ENCODE results near the gene DPP9. TPM values are rescaled to one million over a fixed set of nuclear protein-coding genes. Genes with fewer than 3 reads are reported as not detected.

The DPP9 gene
- total RNA-seq, 4 donors from 2014 or later: 32.0 to 50.7 (median 42.9) TPM

DNA sequence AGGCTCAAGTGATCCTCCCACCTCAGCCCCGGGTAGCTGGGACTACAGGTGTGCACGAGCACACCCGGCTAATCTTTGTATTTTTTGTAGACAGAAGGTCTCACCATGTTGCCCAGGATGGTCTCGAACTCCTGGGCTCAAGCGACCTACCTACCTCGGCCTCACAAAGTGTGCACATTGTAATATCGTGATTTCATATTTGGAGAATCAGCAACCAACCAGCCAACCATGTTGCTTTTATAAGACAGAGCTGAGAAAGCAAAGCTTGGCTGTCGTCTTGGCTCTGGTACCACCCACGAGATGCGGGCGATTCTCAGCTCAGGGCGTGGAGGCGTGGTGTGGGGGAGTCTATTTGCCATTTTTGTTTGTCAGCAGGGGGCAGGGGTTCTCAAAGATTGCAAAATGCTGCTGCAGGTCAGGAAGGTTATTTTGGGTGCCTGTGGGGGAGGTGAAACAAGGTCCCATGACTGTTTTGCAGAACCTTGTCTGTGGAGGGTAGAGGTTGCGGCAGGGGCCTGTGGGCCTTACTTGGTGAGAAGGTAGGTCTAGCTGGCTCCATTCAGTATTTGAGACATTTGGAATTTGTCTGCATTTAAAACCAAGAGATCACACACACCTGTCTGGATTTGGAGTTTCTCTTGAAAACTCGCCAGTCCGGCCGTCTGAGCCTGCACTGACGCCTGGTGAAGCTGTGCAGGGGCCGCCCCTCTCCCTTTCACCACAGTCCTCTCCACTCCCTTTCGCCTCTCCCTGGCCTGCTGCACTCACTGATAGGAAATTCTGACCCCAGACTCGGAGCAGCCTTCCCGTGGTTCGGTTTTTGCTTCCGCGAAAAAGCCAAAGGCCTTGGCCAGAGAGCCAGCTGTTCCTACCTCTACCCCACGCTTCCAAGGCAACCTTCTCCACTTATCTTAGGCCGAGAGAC is 68.9 kb downstream of the DPP9 start:
- no peaks in the 10 kb centered on the region for H3K9me3 ChIP-seq
- H3K4me1 ChIP-seq: no peaks in the 10 kb centered on the region
- H3K27me3 ChIP-seq: no peaks in the 10 kb centered on the region
- DNase-seq: no peak
- TF ChIP-seq, protein P1, sequence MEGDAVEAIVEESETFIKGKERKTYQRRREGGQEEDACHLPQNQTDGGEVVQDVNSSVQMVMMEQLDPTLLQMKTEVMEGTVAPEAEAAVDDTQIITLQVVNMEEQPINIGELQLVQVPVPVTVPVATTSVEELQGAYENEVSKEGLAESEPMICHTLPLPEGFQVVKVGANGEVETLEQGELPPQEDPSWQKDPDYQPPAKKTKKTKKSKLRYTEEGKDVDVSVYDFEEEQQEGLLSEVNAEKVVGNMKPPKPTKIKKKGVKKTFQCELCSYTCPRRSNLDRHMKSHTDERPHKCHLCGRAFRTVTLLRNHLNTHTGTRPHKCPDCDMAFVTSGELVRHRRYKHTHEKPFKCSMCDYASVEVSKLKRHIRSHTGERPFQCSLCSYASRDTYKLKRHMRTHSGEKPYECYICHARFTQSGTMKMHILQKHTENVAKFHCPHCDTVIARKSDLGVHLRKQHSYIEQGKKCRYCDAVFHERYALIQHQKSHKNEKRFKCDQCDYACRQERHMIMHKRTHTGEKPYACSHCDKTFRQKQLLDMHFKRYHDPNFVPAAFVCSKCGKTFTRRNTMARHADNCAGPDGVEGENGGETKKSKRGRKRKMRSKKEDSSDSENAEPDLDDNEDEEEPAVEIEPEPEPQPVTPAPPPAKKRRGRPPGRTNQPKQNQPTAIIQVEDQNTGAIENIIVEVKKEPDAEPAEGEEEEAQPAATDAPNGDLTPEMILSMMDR (IDR thresholded peaks at IDR 0.05): no peak
- TF ChIP-seq POLR2A (IDR thresholded peaks at IDR 0.05): no peak
- no peak overlapping the region for H3K4me3 ChIP-seq (replicated peaks in 1 of 3)
- H3K27ac ChIP-seq: no peak overlapping the region
- intact Hi-C loops (cut with DNase I): no loop called here
- peaks cover 28 to 30% of the 10 kb centered on the region in 2 donors for H3K36me3 ChIP-seq
- WGBS, 2 donors: 83 to 88% methylated on average over 27 of the region's 27 CpGs

DNA sequence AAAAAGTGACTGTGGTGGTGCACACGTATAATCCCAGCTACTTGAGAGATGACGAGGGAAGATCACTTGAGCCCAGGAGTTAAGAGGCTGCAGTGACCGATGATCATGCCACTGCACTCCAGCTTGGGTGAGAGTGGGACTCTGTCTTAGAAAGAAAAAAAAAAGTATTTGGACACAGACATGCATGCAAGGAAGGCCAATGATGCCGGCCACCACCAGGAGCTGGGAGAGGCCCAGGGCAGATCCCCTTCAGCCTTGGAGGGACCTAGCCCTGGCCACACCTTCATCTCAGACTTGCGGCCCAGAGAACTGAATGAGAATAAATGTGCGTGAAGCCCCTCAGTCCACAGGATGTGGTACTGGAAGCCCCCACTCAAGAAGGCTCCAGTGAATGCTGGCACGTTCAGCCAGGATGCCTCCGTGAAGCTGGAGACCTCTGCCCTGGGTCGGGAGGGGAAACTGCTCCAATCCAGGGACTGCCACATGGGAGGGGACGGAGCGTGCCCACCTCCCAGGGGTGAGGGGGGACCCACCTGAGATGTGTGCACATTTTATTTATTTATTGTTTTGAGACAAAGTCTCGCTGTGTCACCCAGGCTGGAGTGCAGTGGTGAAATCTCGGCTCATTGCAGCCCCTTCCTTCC is 69.7 kb downstream of the DPP9 start:
- Histone ChIP-seq H3K4me3 (replicated peaks in 1 of 3) (no peak overlapping the region), H3K27ac (no peak overlapping the region), H3K9me3 (no peaks in the 10 kb centered on the region), H3K36me3 (peaks cover 20 to 23% of the 10 kb centered on the region in 2 donors), H3K4me1 (no peaks in the 10 kb centered on the region), H3K27me3 (no peaks in the 10 kb centered on the region)
- TF ChIP-seq POLR2A (IDR thresholded peaks at IDR 0.05): no peak
- TF ChIP-seq, protein P1 (IDR thresholded peaks at IDR 0.05): no peak
- 82% methylated on average over 9 to 13 of the region's 13 CpGs for WGBS, 2 donors
- no peak for DNase-seq
- intact Hi-C loops (cut with DNase I): no loop called here

DNA sequence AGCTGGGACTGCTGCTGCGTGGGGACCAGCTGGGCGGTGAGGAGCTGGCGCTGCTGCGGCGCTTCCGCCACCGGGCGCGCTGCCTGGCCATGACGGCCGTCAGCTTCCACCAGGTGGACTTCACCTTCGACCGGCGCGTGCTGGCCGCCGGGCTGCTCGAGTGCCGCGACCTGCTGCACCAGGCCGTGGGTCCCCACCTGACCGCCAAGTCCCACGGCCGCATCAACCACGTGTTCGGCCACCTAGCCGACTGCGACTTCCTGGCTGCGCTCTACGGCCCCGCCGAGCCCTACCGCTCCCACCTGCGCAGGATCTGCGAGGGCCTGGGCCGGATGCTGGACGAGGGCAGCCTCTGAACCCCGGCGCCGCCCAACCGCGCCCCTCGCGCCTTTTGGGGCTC is 71.6 kb downstream of the DPP9 start:
- DNase-seq: no peak
- Histone ChIP-seq H3K4me1 (no peaks in the 10 kb centered on the region), H3K27ac (no peak overlapping the region), H3K27me3 (no peaks in the 10 kb centered on the region), H3K36me3 (peaks cover 1 to 7% of the 10 kb centered on the region in 2 donors), H3K9me3 (no peaks in the 10 kb centered on the region), H3K4me3 (replicated peaks in 1 of 3) (no peak overlapping the region)
- 97% methylated on average over 27 to 35 of the region's 44 CpGs for WGBS, 2 donors
- TF ChIP-seq POLR2A (IDR thresholded peaks at IDR 0.05): no peak
- TF ChIP-seq, protein P1 (IDR thresholded peaks at IDR 0.05): no peak
- intact Hi-C loops (cut with DNase I): no loop called here

DNA sequence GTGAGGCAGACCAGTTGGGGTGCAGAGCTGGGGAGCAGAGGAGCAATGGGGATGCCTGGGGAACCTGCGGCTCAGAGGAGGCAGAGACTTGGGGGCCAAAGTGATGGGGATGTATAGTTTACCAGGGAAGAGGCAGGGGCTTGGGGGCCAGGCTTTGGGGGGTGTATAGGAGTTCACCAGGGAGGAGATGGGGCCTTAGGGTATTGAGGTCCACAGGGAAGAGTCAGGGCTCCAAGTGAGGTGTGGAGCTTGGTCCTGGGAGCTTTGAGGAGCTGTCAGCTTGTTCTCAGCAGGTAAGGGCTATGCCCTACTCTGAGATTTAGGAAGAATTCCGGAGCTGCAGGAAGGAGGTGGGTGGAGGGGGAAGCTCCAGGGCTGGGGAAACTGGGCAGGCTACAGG is 73.5 kb downstream of the DPP9 start:
- no peak overlapping the region for H3K27ac ChIP-seq
- H3K27me3 ChIP-seq: no peaks in the 10 kb centered on the region
- no peak for DNase-seq
- no peaks in the 10 kb centered on the region for H3K4me1 ChIP-seq
- intact Hi-C loops (cut with DNase I): no loop called here
- no peaks in the 10 kb centered on the region for H3K9me3 ChIP-seq
- TF ChIP-seq POLR2A (IDR thresholded peaks at IDR 0.05): no peak
- TF ChIP-seq, protein P1 (IDR thresholded peaks at IDR 0.05): no peak
- no peak overlapping the region for H3K4me3 ChIP-seq (replicated peaks in 1 of 3)
- H3K36me3 ChIP-seq: no peaks in the 10 kb centered on the region
- WGBS, 2 donors: 65 to 82% methylated on average over 2 of the region's 2 CpGs

Measured in thyroid gland (tissue), 4 donors.